Measurements from ENCODE around the gene UBQLN4.
A peak's percentile ranks its signal among the peaks of the same experiment; 100 is the strongest.

The UBQLN4 gene

DNA sequence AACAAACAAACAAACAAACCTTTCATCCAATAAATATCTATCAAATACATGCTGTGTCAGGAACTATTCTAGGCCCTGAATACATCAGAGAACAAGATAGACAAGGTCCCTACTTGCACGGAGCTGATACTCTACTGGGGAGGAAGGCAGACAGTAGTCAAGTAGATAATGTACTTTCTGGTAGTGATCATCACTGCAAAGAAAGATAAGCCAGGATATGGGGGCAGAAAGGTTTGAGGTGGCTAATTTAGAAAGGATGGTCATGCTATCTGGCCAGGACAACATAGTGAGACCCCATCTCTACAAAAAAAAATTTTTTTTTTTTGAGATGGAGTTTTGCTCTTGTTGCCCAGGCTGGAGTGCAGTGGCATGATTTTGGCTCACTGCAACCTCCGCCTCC, 38.0 kb upstream of the UBQLN4 start:
- Histone ChIP-seq H3K4me1 (ENCODE audit: control insufficient read depth in 1 of 2, insufficient read depth in 2 of 2, low read length in 2 of 2) (peaks cover 5 to 6% of the 10 kb centered on the region in 2 donors), H3K9me3 (ENCODE audit: control insufficient read depth in 1 of 2, low read length in 2 of 2) (no peaks in the 10 kb centered on the region), H3K9ac (ENCODE audit: low read depth in 1 of 2, low read length in 2 of 2) (no peak overlapping the region), H3K27me3 (ENCODE audit: control insufficient read depth in 1 of 2, insufficient read depth in 2 of 2, low read length in 2 of 2) (no peaks in the 10 kb centered on the region), H3K27ac (ENCODE audit: low read depth, low read length) (no peak overlapping the region), H3K36me3 (ENCODE audit: control insufficient read depth in 1 of 2, insufficient read depth in 2 of 2, low read length in 2 of 2) (no peaks in the 10 kb centered on the region), H3K4me3 (ENCODE audit: low read depth in 1 of 2, low read length in 2 of 2) (no peak overlapping the region)

DNA sequence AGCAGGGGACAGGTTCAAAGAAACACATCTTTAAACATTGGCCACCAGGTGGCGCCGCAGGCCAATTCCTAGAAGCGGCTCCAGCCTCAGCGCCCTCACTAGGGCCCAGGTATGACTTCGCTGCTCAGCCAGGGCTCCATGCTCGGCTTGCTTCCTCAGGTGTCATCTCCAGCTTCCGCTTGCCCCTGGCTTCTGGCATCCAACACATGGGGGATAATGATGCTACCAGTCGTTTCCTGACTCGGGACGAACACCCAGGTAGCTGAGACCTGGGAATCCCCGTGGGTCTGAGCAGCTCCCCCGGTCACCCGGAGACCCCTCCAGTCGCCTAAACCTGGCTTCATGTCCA, 37.2 kb upstream of the UBQLN4 start:
- Histone ChIP-seq H3K4me1 (ENCODE audit: control insufficient read depth in 1 of 2, insufficient read depth in 2 of 2, low read length in 2 of 2) (no peaks in the 10 kb centered on the region), H3K36me3 (ENCODE audit: control insufficient read depth in 1 of 2, insufficient read depth in 2 of 2, low read length in 2 of 2) (no peaks in the 10 kb centered on the region), H3K9me3 (ENCODE audit: control insufficient read depth in 1 of 2, low read length in 2 of 2) (no peaks in the 10 kb centered on the region), H3K4me3 (ENCODE audit: low read depth in 1 of 2, low read length in 2 of 2) (no peak overlapping the region), H3K9ac (ENCODE audit: low read depth in 1 of 2, low read length in 2 of 2) (no peak overlapping the region), H3K27ac (ENCODE audit: low read depth, low read length) (no peak overlapping the region), H3K27me3 (ENCODE audit: control insufficient read depth in 1 of 2, insufficient read depth in 2 of 2, low read length in 2 of 2) (no peaks in the 10 kb centered on the region)

DNA sequence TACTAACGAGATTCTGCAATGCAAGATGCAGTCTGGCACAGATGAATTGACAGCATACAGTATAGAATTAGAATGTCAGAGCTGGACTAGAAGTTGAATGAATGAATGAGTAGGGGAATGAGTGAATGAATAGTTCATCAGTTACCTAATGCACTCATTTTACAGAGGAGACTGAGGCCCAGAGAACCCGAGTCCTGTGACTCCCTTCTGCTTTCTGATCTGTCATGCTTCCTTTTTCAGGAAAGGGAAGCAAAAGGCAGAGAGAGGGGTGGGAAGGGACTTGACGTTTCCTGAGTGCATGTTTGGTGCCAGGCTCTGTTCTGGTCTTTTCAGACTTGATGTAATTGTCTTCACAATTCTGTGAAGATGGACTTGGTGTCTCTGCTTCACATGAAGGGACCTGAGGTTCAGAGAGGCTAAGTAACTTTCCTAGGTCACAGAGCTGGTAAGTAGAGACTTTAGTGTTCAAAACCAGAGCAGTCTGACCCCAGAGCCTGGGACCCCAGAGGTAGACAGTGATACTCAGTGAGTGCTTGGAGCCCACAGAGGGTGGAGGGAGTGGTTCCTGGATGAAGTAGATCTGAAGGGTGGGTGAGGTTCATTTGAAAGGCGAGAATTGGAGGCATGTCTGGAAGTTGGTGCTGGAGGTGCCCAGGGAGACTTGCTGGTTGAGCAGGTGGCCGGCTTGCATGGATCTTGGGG, 36.7 kb upstream of the UBQLN4 start:
- Histone ChIP-seq H3K9me3 (ENCODE audit: control insufficient read depth in 1 of 2, low read length in 2 of 2) (no peaks in the 10 kb centered on the region), H3K4me3 (ENCODE audit: low read depth in 1 of 2, low read length in 2 of 2) (no peak overlapping the region), H3K27me3 (ENCODE audit: control insufficient read depth in 1 of 2, insufficient read depth in 2 of 2, low read length in 2 of 2) (no peaks in the 10 kb centered on the region), H3K27ac (ENCODE audit: low read depth, low read length) (no peak overlapping the region), H3K36me3 (ENCODE audit: control insufficient read depth in 1 of 2, insufficient read depth in 2 of 2, low read length in 2 of 2) (no peaks in the 10 kb centered on the region), H3K9ac (ENCODE audit: low read depth in 1 of 2, low read length in 2 of 2) (no peak overlapping the region), H3K4me1 (ENCODE audit: control insufficient read depth in 1 of 2, insufficient read depth in 2 of 2, low read length in 2 of 2) (no peaks in the 10 kb centered on the region)

DNA sequence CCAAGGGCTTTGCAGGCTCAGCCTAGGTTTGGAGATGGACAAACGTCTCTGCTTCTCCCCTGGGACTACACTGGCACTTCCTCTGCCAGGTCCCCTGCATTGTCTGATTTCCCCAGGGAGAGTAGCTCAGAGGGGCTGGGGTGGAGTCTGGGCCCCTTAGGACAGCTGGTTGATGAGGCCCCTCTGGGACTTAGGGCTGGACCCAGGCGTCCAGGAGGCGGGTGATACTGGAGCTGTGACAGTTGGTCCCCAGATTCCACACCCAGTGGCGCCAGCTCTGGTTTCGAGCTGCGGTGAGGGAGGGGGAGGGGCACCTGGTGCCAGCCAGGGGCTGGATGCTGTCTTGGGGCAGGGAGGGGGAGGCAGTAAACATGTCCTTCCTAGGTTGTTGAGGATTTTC, 36.1 kb upstream of the UBQLN4 start:
- no peak overlapping the region for H3K4me3 ChIP-seq (ENCODE audit: low read depth in 1 of 2, low read length in 2 of 2)
- H3K27me3 ChIP-seq (ENCODE audit: control insufficient read depth in 1 of 2, insufficient read depth in 2 of 2, low read length in 2 of 2) = no peaks in the 10 kb centered on the region
- no peak overlapping the region for H3K27ac ChIP-seq (ENCODE audit: low read depth, low read length)
- no peaks in the 10 kb centered on the region for H3K36me3 ChIP-seq (ENCODE audit: control insufficient read depth in 1 of 2, insufficient read depth in 2 of 2, low read length in 2 of 2)
- H3K4me1 ChIP-seq (ENCODE audit: control insufficient read depth in 1 of 2, insufficient read depth in 2 of 2, low read length in 2 of 2) = no peaks in the 10 kb centered on the region
- no peaks in the 10 kb centered on the region for H3K9me3 ChIP-seq (ENCODE audit: control insufficient read depth in 1 of 2, low read length in 2 of 2)
- H3K9ac ChIP-seq (ENCODE audit: low read depth in 1 of 2, low read length in 2 of 2) = no peak overlapping the region

DNA sequence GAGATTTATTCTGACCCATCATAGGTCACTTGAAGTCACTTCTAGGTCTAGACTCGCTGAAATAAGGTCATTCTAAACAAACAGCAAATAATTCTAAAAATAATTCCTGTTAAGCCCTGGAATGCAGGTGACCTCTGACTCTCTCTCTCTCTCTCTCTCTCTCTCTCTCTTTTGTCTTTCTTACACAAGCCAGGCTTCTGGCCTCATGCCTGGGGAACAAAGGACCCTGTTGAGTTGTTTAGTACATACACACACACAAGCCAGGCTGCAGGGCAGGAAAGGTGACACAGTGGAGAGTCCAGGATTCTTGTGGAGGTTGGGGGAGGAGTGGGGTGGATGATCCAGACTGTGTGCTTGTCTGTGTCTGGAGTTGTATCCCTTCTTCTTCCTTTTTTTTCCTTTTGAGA, 32.7 kb upstream of the UBQLN4 start:
- Histone ChIP-seq H3K4me1 (ENCODE audit: control insufficient read depth in 1 of 2, insufficient read depth in 2 of 2, low read length in 2 of 2) (peaks cover 0 to 4% of the 10 kb centered on the region in 2 donors), H3K9ac (ENCODE audit: low read depth in 1 of 2, low read length in 2 of 2) (no peak overlapping the region), H3K36me3 (ENCODE audit: control insufficient read depth in 1 of 2, insufficient read depth in 2 of 2, low read length in 2 of 2) (no peaks in the 10 kb centered on the region), H3K27me3 (ENCODE audit: control insufficient read depth in 1 of 2, insufficient read depth in 2 of 2, low read length in 2 of 2) (peaks cover 0 to 1% of the 10 kb centered on the region in 2 donors), H3K9me3 (ENCODE audit: control insufficient read depth in 1 of 2, low read length in 2 of 2) (no peaks in the 10 kb centered on the region), H3K27ac (ENCODE audit: low read depth, low read length) (no peak overlapping the region), H3K4me3 (ENCODE audit: low read depth in 1 of 2, low read length in 2 of 2) (no peak overlapping the region)

DNA sequence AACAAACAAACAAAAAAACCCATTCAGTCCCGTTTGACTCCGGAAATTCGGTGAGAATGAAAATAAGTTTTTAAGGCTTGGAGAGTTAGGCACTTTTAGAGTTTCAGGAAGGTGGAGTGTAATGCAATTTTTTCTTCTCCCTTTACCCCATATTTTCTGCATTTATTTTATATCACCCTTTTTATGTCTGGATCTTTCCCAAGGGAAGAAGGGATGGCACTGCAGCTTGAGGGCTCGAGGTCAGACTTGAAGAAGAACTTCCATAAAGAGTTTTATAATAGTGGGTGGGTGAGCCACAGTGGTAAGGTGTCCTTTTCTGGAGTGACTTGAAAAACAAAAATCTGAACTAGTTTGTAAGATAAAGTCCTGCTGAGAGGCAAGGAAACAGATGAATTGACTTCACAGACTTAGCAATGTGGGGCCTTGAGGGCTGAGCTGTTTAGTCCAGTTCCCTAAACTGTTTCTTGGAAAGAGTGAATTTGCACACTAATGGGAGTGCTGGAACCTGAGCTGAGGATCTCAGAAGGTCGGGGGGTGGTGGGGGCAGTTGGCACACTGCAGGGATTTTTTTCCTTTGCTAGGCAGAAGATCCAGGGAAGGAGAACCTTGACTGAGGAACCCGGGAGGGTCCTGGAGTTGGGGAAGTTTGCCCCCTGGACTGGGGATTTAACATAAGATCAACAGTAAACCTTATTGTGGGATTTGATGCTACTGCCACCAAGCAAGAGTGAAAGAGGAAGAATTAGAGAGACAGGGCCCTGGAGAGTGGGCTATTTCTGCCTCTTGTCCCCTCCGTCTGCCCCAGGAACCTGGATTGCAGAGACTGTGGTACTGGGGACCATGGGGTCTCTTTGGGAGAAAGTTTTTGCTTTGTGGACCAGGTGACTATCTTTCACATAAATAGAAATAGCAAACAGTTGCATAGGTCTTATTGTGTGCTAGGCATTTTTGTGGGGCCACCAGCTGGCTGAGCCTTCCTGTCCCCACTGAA, 30.5 kb upstream of the UBQLN4 start:
- Histone ChIP-seq H3K4me3 (ENCODE audit: low read depth in 1 of 2, low read length in 2 of 2) (no peak overlapping the region), H3K9ac (ENCODE audit: low read depth in 1 of 2, low read length in 2 of 2) (no peak overlapping the region), H3K4me1 (ENCODE audit: control insufficient read depth in 1 of 2, insufficient read depth in 2 of 2, low read length in 2 of 2) (peaks cover 0 to 4% of the 10 kb centered on the region in 2 donors), H3K36me3 (ENCODE audit: control insufficient read depth in 1 of 2, insufficient read depth in 2 of 2, low read length in 2 of 2) (no peaks in the 10 kb centered on the region), H3K9me3 (ENCODE audit: control insufficient read depth in 1 of 2, low read length in 2 of 2) (no peaks in the 10 kb centered on the region), H3K27ac (ENCODE audit: low read depth, low read length) (no peak overlapping the region), H3K27me3 (ENCODE audit: control insufficient read depth in 1 of 2, insufficient read depth in 2 of 2, low read length in 2 of 2) (peaks cover 0 to 4% of the 10 kb centered on the region in 2 donors)

DNA sequence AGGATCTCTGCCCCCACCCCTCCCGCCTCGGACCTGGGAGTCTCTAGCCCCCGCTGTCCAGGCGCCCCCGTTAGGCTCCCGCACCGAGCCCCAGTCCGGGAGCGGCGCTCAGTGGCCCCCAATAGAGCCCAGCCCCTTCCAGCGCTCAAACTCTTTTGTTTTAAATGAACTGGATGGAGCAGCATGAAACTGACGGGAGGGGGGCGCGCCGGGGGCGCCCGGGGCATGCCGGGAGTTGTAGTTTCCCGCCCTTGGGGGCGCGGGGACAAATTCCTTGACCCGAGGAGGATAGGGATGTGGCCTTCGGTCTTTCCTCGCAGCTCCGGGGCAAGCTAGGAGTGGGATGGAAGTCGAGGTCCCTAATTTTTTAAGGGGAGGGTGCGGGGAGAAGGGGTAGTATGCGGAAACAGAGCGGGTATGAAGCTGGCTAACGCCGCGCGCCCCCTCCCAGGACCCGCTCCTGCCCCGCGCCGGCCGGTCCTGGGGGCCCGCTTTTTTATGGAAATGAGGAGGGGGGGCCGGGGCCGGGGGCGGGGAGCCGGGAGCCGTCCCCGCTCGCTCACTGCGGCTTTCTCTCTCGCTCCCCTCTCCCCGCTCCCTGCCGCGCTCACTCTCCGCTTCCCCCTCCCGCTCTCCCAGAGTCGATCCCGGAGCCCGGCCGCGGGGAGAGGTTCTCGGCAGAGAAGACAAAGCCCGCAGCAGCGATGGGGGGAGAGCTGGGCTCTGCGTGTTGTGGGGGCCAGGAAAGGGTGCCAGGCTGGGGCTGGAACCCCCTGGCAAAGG, 28.9 kb upstream of the UBQLN4 start, which contains the start of gene MEX3A:
Gene MEX3A (minus strand): TSS at position 157 of the 783 bp plus-strand sequence. CDS start 467 bp downstream, outside the sequence.
- Histone ChIP-seq H3K36me3 (ENCODE audit: control insufficient read depth in 1 of 2, insufficient read depth in 2 of 2, low read length in 2 of 2) (no peaks in the 10 kb centered on the region), H3K4me1 (ENCODE audit: control insufficient read depth in 1 of 2, insufficient read depth in 2 of 2, low read length in 2 of 2) (peaks cover 0 to 4% of the 10 kb centered on the region in 2 donors), H3K9ac (ENCODE audit: low read depth in 1 of 2, low read length in 2 of 2) (peak within 1 kb of the TSS; percentile 43 to 48), H3K9me3 (ENCODE audit: control insufficient read depth in 1 of 2, low read length in 2 of 2) (no peaks in the 10 kb centered on the region), H3K4me3 (ENCODE audit: low read depth in 1 of 2, low read length in 2 of 2) (peak within 1 kb of the TSS; percentile 75 to 80), H3K27ac (ENCODE audit: low read depth, low read length) (no peak within 1 kb of the TSS), H3K27me3 (ENCODE audit: control insufficient read depth in 1 of 2, insufficient read depth in 2 of 2, low read length in 2 of 2) (peaks cover 0 to 4% of the 10 kb centered on the region in 2 donors)

DNA sequence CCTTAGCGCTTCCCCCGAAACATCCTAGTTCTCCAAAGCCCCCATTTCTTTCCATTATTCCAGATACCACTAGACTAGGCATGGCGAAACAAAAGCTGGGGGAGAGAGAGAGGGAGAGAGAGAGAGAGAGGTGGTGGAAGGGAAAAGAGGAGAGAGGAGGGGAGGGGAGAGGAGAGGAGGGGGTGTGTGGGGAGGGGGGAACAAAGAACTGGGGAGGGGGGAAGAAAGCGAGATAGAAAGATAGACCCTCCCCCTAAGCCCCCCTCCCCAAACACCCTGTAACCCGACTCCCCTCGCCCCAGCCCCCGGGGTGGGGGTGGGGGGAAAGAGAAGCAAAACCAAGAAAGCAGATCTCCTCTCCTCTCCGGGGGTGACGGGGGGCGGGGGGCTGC, 28.3 kb upstream of the UBQLN4 start:
- peak overlapping the region; percentile 75 to 80 for H3K4me3 ChIP-seq (ENCODE audit: low read depth in 1 of 2, low read length in 2 of 2)
- H3K9me3 ChIP-seq (ENCODE audit: control insufficient read depth in 1 of 2, low read length in 2 of 2) = no peaks in the 10 kb centered on the region
- peaks cover 0 to 4% of the 10 kb centered on the region in 2 donors for H3K27me3 ChIP-seq (ENCODE audit: control insufficient read depth in 1 of 2, insufficient read depth in 2 of 2, low read length in 2 of 2)
- peak overlapping the region in 1 of 2 donors; percentile 48 for H3K9ac ChIP-seq (ENCODE audit: low read depth in 1 of 2, low read length in 2 of 2)
- H3K4me1 ChIP-seq (ENCODE audit: control insufficient read depth in 1 of 2, insufficient read depth in 2 of 2, low read length in 2 of 2) = peaks cover 0 to 4% of the 10 kb centered on the region in 2 donors
- H3K27ac ChIP-seq (ENCODE audit: low read depth, low read length) = no peak overlapping the region
- no peaks in the 10 kb centered on the region for H3K36me3 ChIP-seq (ENCODE audit: control insufficient read depth in 1 of 2, insufficient read depth in 2 of 2, low read length in 2 of 2)

DNA sequence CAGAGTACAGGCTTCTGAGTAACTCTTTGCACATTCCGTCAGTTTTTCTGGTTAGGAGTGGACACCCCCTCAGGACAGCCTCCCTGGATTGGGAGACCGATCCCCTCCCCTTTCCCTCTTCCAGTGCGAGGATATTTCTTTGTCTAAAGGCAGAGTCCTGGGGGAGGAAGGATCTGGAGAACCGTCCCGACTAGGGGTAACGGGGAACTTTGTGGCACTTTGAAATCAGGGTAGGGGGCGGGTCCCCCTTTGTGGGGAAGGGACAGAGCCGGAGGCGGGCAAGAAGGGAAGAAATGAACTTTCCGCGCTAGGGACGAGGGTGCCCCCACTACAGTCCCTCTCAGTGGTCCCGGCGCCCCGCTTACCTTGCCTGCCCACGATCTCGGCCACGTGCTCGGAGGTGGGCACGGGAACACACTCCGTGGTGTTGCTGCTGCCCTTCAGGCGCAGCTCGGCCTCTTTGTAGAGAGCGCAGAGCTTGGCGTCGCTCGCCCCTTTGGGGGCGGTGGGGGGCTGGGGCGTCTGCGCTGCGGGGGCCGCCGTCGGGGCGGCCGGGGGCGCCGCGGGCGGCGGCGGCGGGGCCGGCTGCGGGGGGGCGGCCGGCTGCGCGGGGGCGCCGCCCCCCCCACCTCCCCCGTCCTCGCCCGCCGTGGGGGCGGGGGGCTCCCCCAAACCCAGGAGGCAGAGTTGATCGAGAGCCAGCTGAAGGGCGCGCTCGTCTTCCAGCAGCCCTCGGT, 27.8 kb upstream of the UBQLN4 start:
- Histone ChIP-seq H3K9ac (ENCODE audit: low read depth in 1 of 2, low read length in 2 of 2) (no peak overlapping the region), H3K27me3 (ENCODE audit: control insufficient read depth in 1 of 2, insufficient read depth in 2 of 2, low read length in 2 of 2) (peaks cover 0 to 4% of the 10 kb centered on the region in 2 donors), H3K4me1 (ENCODE audit: control insufficient read depth in 1 of 2, insufficient read depth in 2 of 2, low read length in 2 of 2) (peaks cover 0 to 4% of the 10 kb centered on the region in 2 donors), H3K4me3 (ENCODE audit: low read depth in 1 of 2, low read length in 2 of 2) (peak overlapping the region; percentile 51 to 75), H3K36me3 (ENCODE audit: control insufficient read depth in 1 of 2, insufficient read depth in 2 of 2, low read length in 2 of 2) (no peaks in the 10 kb centered on the region), H3K9me3 (ENCODE audit: control insufficient read depth in 1 of 2, low read length in 2 of 2) (no peaks in the 10 kb centered on the region), H3K27ac (ENCODE audit: low read depth, low read length) (no peak overlapping the region)
